CD8-positive, alpha-beta memory T cell (primary cell): ENCODE measurements around the gene FRMD4B. TPM values are rescaled to one million over a fixed set of nuclear protein-coding genes. Genes with fewer than 3 reads are reported as not detected.

ENCODE experiments used
- CTCF ChIA-PET: fragments of 350-600 bp; sonication (Branson Sonifier 250); formaldehyde crosslinking; loops from one replicate; lab custom pipeline; 2021; ENCODE audit warnings: antibody characterized with exemption; lab: Charles Lee
- POLR2A ChIA-PET: fragments of 350-600 bp; sonication (Branson Sonifier 250); formaldehyde crosslinking; loops from one replicate; lab custom pipeline; 2021; ENCODE audit warnings: antibody characterized with exemption; lab: Charles Lee
- DNase-seq, 5 donors: peaks; one replicate each; pipeline versions ENCODE4 v3.0.0 to v3.0.0-alpha.2; 2020 to 2022; ENCODE audit warnings: mixed read lengths in 1 of 5
- H3K27ac ChIP-seq: one replicate; pipeline ENCODE4 v1.7.0; 2013; ENCODE audit warnings: low read depth, mild to moderate bottlenecking, low read length, moderate library complexity
- H3K27me3 ChIP-seq: 2 replicates; pipeline ENCODE4 v1.7.0; 2013; ENCODE audit warnings: low read length, mild to moderate bottlenecking; ENCODE audit not compliant: insufficient read depth, poor library complexity, severe bottlenecking
- H3K36me3 ChIP-seq: 2 replicates; pipeline ENCODE4 v1.7.0; 2013; ENCODE audit warnings: mild to moderate bottlenecking, low read length, moderate library complexity; ENCODE audit not compliant: insufficient read depth
- H3K4me1 ChIP-seq: 2 replicates; pipeline ENCODE4 v1.7.0; 2013; ENCODE audit warnings: mild to moderate bottlenecking, low read length, moderate library complexity; ENCODE audit not compliant: insufficient read depth
- H3K4me3 ChIP-seq: 2 replicates; pipeline ENCODE4 v1.7.0; 2013; ENCODE audit warnings: mild to moderate bottlenecking, low read length
- H3K9me3 ChIP-seq: 2 replicates; pipeline ENCODE4 v1.7.0; 2013; ENCODE audit warnings: mild to moderate bottlenecking, low read length
- H3K27ac Mint-ChIP-seq, 8 donors: one replicate each; pipeline ENCODE4 v1.8.0; 2020 to 2021; ENCODE audit warnings: mixed read lengths in 8 of 8, mild to moderate bottlenecking in 6 of 8, inconsistent platforms in 3 of 8, moderate library complexity in 3 of 8
- H3K27me3 Mint-ChIP-seq, 2 donors: one replicate each; pipeline ENCODE4 v1.8.0; 2020 to 2021; ENCODE audit warnings: mixed read lengths in 2 of 2, mild to moderate bottlenecking in 1 of 2, moderate library complexity in 1 of 2
- H3K36me3 Mint-ChIP-seq, 3 donors: one replicate each; pipeline ENCODE4 v1.8.0; 2020 to 2021; ENCODE audit warnings: mixed read lengths in 3 of 3, inconsistent platforms in 1 of 3, mild to moderate bottlenecking in 1 of 3
- H3K4me1 Mint-ChIP-seq, 3 donors: one replicate each; pipeline ENCODE4 v1.8.0; 2020 to 2021; ENCODE audit warnings: mixed read lengths in 3 of 3, inconsistent platforms in 1 of 3, mild to moderate bottlenecking in 1 of 3
- H3K4me3 Mint-ChIP-seq, 7 donors: one replicate each; pipeline ENCODE4 v1.8.0; 2020 to 2021; ENCODE audit warnings: mixed read lengths in 7 of 7, mild to moderate bottlenecking in 6 of 7, moderate library complexity in 4 of 7, inconsistent platforms in 2 of 7
- H3K9me3 Mint-ChIP-seq, 5 donors: one replicate each; pipeline ENCODE4 v1.8.0; 2020 to 2022; ENCODE audit warnings: mixed read lengths in 5 of 5, mild to moderate bottlenecking in 3 of 5, moderate library complexity in 2 of 5, inconsistent platforms in 1 of 5
- polyA plus RNA-seq: library from polyadenylated mRNA; unstranded; fragments of 300-500 nt; fragmentation: Illumina TruSeq; gene quantifications from one replicate; pipeline ENCODE4 v1.2.3, GENCODE V29; 2021
- total RNA-seq, 2 experiments: library from RNA; stranded (reverse); gene quantifications; one replicate each; pipeline ENCODE4 v1.2.3, GENCODE V29; 2021

Gene FRMD4B
- total and polyA plus RNA-seq, 3 experiments from 2014 or later: 3.0 to 41.1 (median 40.3) TPM

DNA sequence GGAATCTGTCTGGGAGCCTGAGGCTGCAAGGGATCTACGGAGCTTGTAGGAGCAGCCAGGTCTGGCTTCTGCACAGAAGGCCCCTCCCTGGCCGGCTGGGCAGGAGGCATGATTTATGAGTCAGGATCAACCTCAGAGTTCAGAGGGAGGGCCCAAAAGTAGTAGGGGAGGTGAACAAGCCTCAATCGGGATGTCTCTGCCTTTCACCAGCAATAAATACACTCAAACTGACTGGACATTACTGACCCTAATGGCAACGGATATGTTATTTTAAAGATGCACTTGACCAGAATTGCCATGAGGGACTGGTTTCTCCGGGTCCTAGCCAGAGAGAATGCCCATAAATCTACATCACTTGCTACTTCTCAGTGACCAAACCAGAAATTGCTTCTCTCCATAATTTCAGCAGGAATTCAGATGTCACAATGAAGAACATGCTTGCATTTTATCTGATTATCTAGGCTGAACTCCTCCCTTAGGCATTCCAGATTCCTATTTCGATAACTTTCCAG lies 153.9 kb downstream of the FRMD4B start:
- Mint-ChIP-seq H3K27me3 (peaks cover 0 to 1% of the 10 kb centered on the region in 2 donors), H3K9me3 (no peaks in the 10 kb centered on the region), H3K36me3 (no peaks in the 10 kb centered on the region), H3K27ac (peak overlapping the region in 1 of 8 donors; percentile 29), H3K4me3 (no peak overlapping the region), H3K4me1 (peaks cover 14 to 19% (median 14%) of the 10 kb centered on the region in 3 donors)
- H3K9me3 ChIP-seq: no peaks in the 10 kb centered on the region
- no peaks in the 10 kb centered on the region for H3K36me3 ChIP-seq
- no peak overlapping the region for H3K27ac ChIP-seq
- peaks cover 17% of the 10 kb centered on the region for H3K4me1 ChIP-seq
- no peak overlapping the region for H3K4me3 ChIP-seq
- CTCF ChIA-PET: no interaction called here
- POLR2A ChIA-PET: no interaction called here
- DNase-seq: no peak
- H3K27me3 ChIP-seq: no peaks in the 10 kb centered on the region

GRCh38 chr3:69226071-69226470 lies 159.8 kb downstream of the FRMD4B start:
- ChIA-PET CTCF (interaction anchor here (0.9 kb wide), 1 partner anchor 35 kb away, joined by 3 read pairs; no protein-coding TSS in a partner anchor), POLR2A (no interaction called here)
- H3K4me3 Mint-ChIP-seq: no peak overlapping the region
- no peak overlapping the region for H3K27ac Mint-ChIP-seq
- H3K36me3 ChIP-seq: no peaks in the 10 kb centered on the region
- no peak for DNase-seq
- H3K27ac ChIP-seq: no peak overlapping the region
- H3K27me3 ChIP-seq: no peaks in the 10 kb centered on the region
- H3K9me3 Mint-ChIP-seq: no peaks in the 10 kb centered on the region
- no peaks in the 10 kb centered on the region for H3K4me1 Mint-ChIP-seq
- peaks cover 0 to 1% of the 10 kb centered on the region in 2 donors for H3K27me3 Mint-ChIP-seq
- H3K36me3 Mint-ChIP-seq: peaks cover 0 to 3% (median 0%) of the 10 kb centered on the region in 3 donors
- no peaks in the 10 kb centered on the region for H3K9me3 ChIP-seq
- H3K4me1 ChIP-seq: no peaks in the 10 kb centered on the region
- no peak overlapping the region for H3K4me3 ChIP-seq

DNA sequence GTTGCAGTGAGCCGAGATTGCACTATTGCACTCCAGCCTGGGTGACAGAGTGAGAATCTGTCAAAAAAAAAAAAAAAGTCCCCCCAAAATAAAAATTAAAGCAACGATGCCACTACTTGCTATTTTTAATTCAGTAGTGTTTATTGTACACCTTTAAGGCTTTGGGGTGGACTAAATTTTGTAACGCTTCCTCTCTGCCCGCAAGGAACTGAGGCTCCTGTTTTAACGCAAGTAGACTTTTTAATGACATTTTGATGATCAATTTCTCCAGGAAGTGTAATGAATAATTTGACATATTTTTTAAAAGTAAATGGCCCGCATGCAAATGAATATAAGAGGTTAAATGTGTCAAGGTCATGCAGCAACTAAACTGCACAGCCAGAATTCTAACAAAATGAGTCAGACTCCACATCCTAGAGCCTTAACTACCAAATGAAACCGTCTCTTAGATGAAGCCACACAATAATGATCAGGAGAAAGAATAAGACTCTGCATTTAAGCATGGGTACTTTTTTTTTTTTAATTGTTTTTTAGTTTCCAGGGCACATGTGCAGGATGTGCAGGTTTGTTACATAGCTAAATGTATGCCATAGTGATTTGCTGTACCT lies 166.7 kb downstream of the FRMD4B start:
- peaks cover 0 to 7% (median 5%) of the 10 kb centered on the region in 3 donors for H3K4me1 Mint-ChIP-seq
- POLR2A ChIA-PET: interaction anchor here (0.7 kb wide), 1 partner anchor 22 kb away, joined by 3 read pairs; no protein-coding TSS in a partner anchor
- H3K27ac Mint-ChIP-seq: no peak overlapping the region
- H3K36me3 Mint-ChIP-seq: peaks cover 0 to 6% (median 1%) of the 10 kb centered on the region in 3 donors
- H3K27me3 ChIP-seq: no peaks in the 10 kb centered on the region
- no peaks in the 10 kb centered on the region for H3K27me3 Mint-ChIP-seq
- H3K9me3 Mint-ChIP-seq: no peaks in the 10 kb centered on the region
- no peaks in the 10 kb centered on the region for H3K9me3 ChIP-seq
- no peaks in the 10 kb centered on the region for H3K4me1 ChIP-seq
- no peak for DNase-seq
- no peak overlapping the region for H3K4me3 Mint-ChIP-seq
- CTCF ChIA-PET: no interaction called here
- no peak overlapping the region for H3K27ac ChIP-seq
- H3K4me3 ChIP-seq: no peak overlapping the region
- H3K36me3 ChIP-seq: no peaks in the 10 kb centered on the region

GRCh38 chr3:69218079-69218478 lies 167.8 kb downstream of the FRMD4B start:
- no peaks in the 10 kb centered on the region for H3K9me3 Mint-ChIP-seq
- CTCF ChIA-PET: no interaction called here
- H3K4me1 Mint-ChIP-seq: peaks cover 2 to 7% (median 5%) of the 10 kb centered on the region in 3 donors
- DNase-seq: no peak
- H3K4me3 Mint-ChIP-seq: no peak overlapping the region
- no peak overlapping the region for H3K4me3 ChIP-seq
- H3K4me1 ChIP-seq: no peaks in the 10 kb centered on the region
- H3K27me3 Mint-ChIP-seq: no peaks in the 10 kb centered on the region
- no peak overlapping the region for H3K27ac ChIP-seq
- POLR2A ChIA-PET: no interaction called here
- H3K36me3 Mint-ChIP-seq: peaks cover 0 to 6% (median 1%) of the 10 kb centered on the region in 3 donors
- H3K36me3 ChIP-seq: no peaks in the 10 kb centered on the region
- H3K27me3 ChIP-seq: no peaks in the 10 kb centered on the region
- H3K9me3 ChIP-seq: no peaks in the 10 kb centered on the region
- no peak overlapping the region for H3K27ac Mint-ChIP-seq

GRCh38 chr3:69216981-69217380 lies 168.9 kb downstream of the FRMD4B start:
- peaks cover 0 to 6% (median 1%) of the 10 kb centered on the region in 3 donors for H3K36me3 Mint-ChIP-seq
- H3K27me3 Mint-ChIP-seq: no peaks in the 10 kb centered on the region
- H3K27me3 ChIP-seq: no peaks in the 10 kb centered on the region
- H3K9me3 Mint-ChIP-seq: no peaks in the 10 kb centered on the region
- H3K4me3 ChIP-seq: no peak overlapping the region
- peaks cover 8 to 16% (median 14%) of the 10 kb centered on the region in 3 donors for H3K4me1 Mint-ChIP-seq
- DNase-seq: no peak
- ChIA-PET POLR2A (interaction anchor here (0.6 kb wide), 1 partner anchor 165 kb away, joined by 3 read pairs; no protein-coding TSS in a partner anchor), CTCF (no interaction called here)
- no peaks in the 10 kb centered on the region for H3K9me3 ChIP-seq
- no peak overlapping the region for H3K4me3 Mint-ChIP-seq
- H3K27ac Mint-ChIP-seq: no peak overlapping the region
- H3K36me3 ChIP-seq: no peaks in the 10 kb centered on the region
- H3K4me1 ChIP-seq: no peaks in the 10 kb centered on the region
- no peak overlapping the region for H3K27ac ChIP-seq

- Histone ChIP-seq H3K4me1 (no peaks in the 10 kb centered on the region), H3K27ac (no peak overlapping the region), H3K36me3 (no peaks in the 10 kb centered on the region), H3K4me3 (no peak overlapping the region), H3K9me3 (no peaks in the 10 kb centered on the region), H3K27me3 (no peaks in the 10 kb centered on the region)
- ChIA-PET CTCF (no interaction called here), POLR2A (no interaction called here)
- H3K36me3 Mint-ChIP-seq: peaks cover 0 to 1% (median 0%) of the 10 kb centered on the region in 3 donors
- H3K9me3 Mint-ChIP-seq: no peaks in the 10 kb centered on the region
- peak overlapping the region in 3 of 8 donors; percentile 9 to 72 (median 51) for H3K27ac Mint-ChIP-seq
- no peaks in the 10 kb centered on the region for H3K27me3 Mint-ChIP-seq
- DNase-seq: no peak
- H3K4me3 Mint-ChIP-seq: no peak overlapping the region
- H3K4me1 Mint-ChIP-seq: peaks cover 10 to 20% (median 15%) of the 10 kb centered on the region in 3 donors
Observed at GRCh38 chr3:69214241-69214640, 171.6 kb downstream of the FRMD4B start.

DNA sequence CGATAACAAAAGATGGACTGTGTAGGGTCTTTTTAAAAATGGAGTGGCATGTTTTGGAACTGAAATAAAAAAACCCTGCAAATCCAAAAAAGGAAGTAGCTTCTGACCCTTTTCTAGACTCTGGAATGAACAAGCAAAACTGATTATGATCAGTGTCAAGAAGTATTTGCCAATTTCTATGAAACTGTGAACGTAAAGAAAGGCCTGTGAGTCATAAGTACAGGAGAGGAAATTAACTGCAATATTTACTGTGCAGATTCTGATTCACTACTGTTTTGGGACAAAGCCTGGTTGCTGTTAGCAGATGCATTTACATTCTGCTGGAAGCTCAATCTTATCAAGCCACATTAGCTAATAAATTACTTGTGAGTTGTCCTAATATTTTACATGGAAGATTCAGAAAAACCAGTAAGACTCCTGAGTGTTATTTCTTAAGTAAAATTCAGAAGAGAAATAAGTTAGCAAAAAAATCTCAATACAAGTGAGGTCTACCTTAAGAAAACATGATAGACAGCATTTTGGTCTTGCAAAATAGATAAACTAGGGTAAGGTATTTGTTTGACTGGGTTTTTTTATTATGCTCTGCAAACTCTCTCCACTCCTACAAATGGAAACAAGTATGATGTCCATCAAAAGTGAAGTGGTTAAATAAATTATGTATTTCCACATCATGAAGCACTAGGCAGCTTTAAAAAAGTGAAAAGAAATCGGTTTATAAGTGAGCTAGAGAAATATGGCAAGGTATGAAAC lies 173.3 kb downstream of the FRMD4B start:
- H3K36me3 Mint-ChIP-seq: no peaks in the 10 kb centered on the region
- peaks cover 10 to 18% (median 13%) of the 10 kb centered on the region in 3 donors for H3K4me1 Mint-ChIP-seq
- peak overlapping the region in 5 of 8 donors; percentile 29 to 78 (median 58) for H3K27ac Mint-ChIP-seq
- Histone ChIP-seq H3K27ac (no peak overlapping the region), H3K9me3 (no peaks in the 10 kb centered on the region), H3K4me1 (no peaks in the 10 kb centered on the region), H3K36me3 (no peaks in the 10 kb centered on the region), H3K4me3 (no peak overlapping the region), H3K27me3 (no peaks in the 10 kb centered on the region)
- no peaks in the 10 kb centered on the region for H3K27me3 Mint-ChIP-seq
- no peak for DNase-seq
- ChIA-PET POLR2A (no interaction called here), CTCF (interaction anchor here (0.6 kb wide), 1 partner anchor 56 kb away, joined by 3 read pairs; no protein-coding TSS in a partner anchor)
- peak overlapping the region in 1 of 7 donors; percentile 36 for H3K4me3 Mint-ChIP-seq
- no peaks in the 10 kb centered on the region for H3K9me3 Mint-ChIP-seq
